Activated CD8-positive, alpha-beta T cell treated with anti-CD3 and anti-CD28 coated beads, Interleukin-2, amount 10 ng/mL, durations not matched to agents 7 days and 5 days (primary cell): ENCODE data around the gene KRTAP16-1. TPM values are rescaled to one million over a fixed set of nuclear protein-coding genes. Genes with fewer than 3 reads are reported as not detected.

Source experiments
- ATAC-seq: fragments of 150-1000 bp; cut with Tn5 transposase; one replicate; pipeline ENCODE4 v1.10.0; 2021; ENCODE audit warnings: moderate library complexity
- CTCF ChIA-PET: fragments of 350-600 bp; sonication (Branson Sonifier 250); formaldehyde crosslinking; loops from one replicate; lab custom pipeline; 2021; ENCODE audit warnings: antibody characterized with exemption; lab: Charles Lee
- POLR2A ChIA-PET: fragments of 350-600 bp; sonication (Branson Sonifier 250); formaldehyde crosslinking; loops from one replicate; lab custom pipeline; 2021; ENCODE audit warnings: antibody characterized with exemption; lab: Charles Lee
- DNase-seq: peaks from one replicate; pipeline ENCODE4 v3.0.0-alpha.2; 2020
- H3K27ac Mint-ChIP-seq: one replicate; pipeline ENCODE4 v1.8.0; 2021; ENCODE audit warnings: mild to moderate bottlenecking, mixed read lengths
- H3K27me3 Mint-ChIP-seq: one replicate; pipeline ENCODE4 v1.8.0; 2021; ENCODE audit warnings: low read depth, mixed read lengths
- H3K36me3 Mint-ChIP-seq: one replicate; pipeline ENCODE4 v1.8.0; 2021; ENCODE audit warnings: low read depth, mixed read lengths
- H3K4me1 Mint-ChIP-seq: one replicate; pipeline ENCODE4 v1.8.0; 2021; ENCODE audit warnings: low read depth, mixed read lengths
- H3K4me3 Mint-ChIP-seq: one replicate; pipeline ENCODE4 v1.8.0; 2021; ENCODE audit warnings: mild to moderate bottlenecking, mixed read lengths
- H3K9me3 Mint-ChIP-seq: one replicate; pipeline ENCODE4 v1.8.0; 2022; ENCODE audit warnings: mixed read lengths; ENCODE audit not compliant: insufficient read depth
- total RNA-seq, 2 experiments: library from RNA; stranded (reverse); gene quantifications; one replicate each; pipeline ENCODE4 v1.2.3, GENCODE V29; 2021

KRTAP16-1 gene
- total RNA-seq, 2 experiments from 2014 or later, result not detected

- H3K27ac Mint-ChIP-seq, result no peak overlapping the region
- POLR2A ChIA-PET, result no interaction called here
- no peaks in the 10 kb centered on the region for H3K36me3 Mint-ChIP-seq
- H3K9me3 Mint-ChIP-seq, result no peaks in the 10 kb centered on the region
- H3K27me3 Mint-ChIP-seq, result no peaks in the 10 kb centered on the region
- CTCF ChIA-PET, result interaction anchor here (0.7 to 1.2 kb wide), 3 partner anchors 11 to 75 kb away, joined by 3 to 4 read pairs (median 3); no protein-coding TSS in a partner anchor
- no peak for DNase-seq
- ATAC-seq, result no peak
- H3K4me3 Mint-ChIP-seq, result no peak overlapping the region
- H3K4me1 Mint-ChIP-seq, result peaks cover 9% of the 10 kb centered on the region
These were observed 19.1 kb upstream of the KRTAP16-1 start for GRCh38 chr17:41328207-41328606.

GRCh38 chr17:41327411-41328120 is 18.5 kb upstream of the KRTAP16-1 start:
- Mint-ChIP-seq H3K4me3 (no peak overlapping the region), H3K27ac (no peak overlapping the region), H3K36me3 (no peaks in the 10 kb centered on the region), H3K9me3 (no peaks in the 10 kb centered on the region), H3K27me3 (no peaks in the 10 kb centered on the region), H3K4me1 (peaks cover 9% of the 10 kb centered on the region)
- DNase-seq (no peak), ATAC-seq (no peak)
- ChIA-PET CTCF (interaction anchor here (1.2 kb wide), 1 partner anchor 13 kb away, joined by 3 read pairs; no protein-coding TSS in a partner anchor), POLR2A (no interaction called here)

DNA sequence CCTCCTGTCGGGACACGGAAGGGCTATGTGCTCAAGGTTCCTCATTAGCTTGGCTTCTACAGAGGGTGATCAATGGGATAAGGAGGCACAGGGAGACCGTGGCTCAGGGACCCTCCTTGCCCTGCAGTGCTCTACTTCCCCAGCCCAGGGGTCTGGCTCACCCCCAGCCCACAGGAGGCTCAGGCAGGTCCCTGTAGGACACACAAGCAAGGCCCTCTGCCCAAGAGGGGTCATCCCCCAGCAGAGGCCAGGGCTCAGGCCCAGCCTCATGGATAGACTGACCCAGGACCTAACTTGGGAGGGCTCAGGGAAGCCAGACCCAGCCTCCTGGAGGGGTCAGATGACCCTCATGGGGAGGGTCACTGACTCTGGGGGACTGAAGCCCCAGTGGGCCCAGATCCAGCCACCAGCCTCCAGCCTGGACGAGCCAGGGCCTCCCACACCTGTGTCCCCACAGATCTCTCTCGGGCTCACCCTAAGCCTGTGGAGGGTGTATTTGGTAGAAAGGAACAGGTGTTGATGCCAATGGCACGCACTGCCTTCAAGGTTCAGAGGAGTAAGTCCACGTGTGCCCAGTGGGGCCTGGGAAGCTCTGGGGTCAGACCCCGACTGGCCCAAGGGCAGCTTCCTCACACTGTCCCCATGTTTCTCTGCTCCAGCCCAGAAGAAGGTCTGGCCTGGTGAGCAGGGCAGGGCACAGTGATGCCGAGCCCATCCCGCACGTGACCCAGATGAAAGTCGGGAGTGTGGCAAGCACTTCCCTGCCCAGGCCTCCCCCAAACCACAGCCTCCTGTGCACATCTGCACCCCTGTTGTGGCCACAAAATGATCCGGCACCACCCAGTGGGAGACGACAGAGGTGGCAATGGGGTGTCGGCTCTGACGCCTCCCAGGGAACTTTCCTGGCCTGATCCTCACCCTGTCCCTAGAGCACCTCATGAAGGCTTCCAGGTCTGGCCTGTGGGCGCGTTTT is 17.4 kb upstream of the KRTAP16-1 start:
- no peak for DNase-seq
- H3K4me3 Mint-ChIP-seq, result no peak overlapping the region
- CTCF ChIA-PET, result no interaction called here

GRCh38 chr17:41325611-41326010 is 16.5 kb upstream of the KRTAP16-1 start:
- Mint-ChIP-seq H3K4me1 (peaks cover 9% of the 10 kb centered on the region), H3K4me3 (no peak overlapping the region), H3K9me3 (no peaks in the 10 kb centered on the region), H3K27me3 (no peaks in the 10 kb centered on the region), H3K27ac (no peak overlapping the region), H3K36me3 (no peaks in the 10 kb centered on the region)
- CTCF ChIA-PET, result no interaction called here
- POLR2A ChIA-PET, result no interaction called here
- DNase-seq (no peak), ATAC-seq (no peak)

More for the DNA sequence above, 17.4 kb upstream of the KRTAP16-1 start:
- POLR2A ChIA-PET, result no interaction called here
- ATAC-seq, result no peak
- Mint-ChIP-seq H3K36me3 (no peaks in the 10 kb centered on the region), H3K27me3 (no peaks in the 10 kb centered on the region), H3K9me3 (no peaks in the 10 kb centered on the region), H3K4me1 (peaks cover 9% of the 10 kb centered on the region), H3K27ac (no peak overlapping the region)

DNA sequence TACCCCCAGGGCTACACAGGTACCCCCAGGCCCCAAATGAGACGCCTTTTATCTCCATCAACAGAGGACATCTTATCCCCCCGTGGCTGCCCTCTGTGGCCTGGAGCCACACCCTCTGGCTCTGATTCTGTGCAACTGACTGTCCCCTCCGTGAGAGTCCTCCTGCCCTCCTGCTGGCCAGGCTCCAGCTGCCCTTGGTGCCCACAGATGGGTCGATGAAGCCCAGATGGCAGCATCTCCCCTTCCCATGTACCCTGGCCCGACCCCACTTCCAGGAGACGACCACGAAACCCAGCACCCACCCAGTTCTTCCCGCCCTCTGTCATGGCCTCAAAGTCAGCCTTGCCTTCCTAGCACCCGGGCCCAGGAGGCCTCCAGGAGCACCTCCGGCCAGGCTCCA is 16.0 kb upstream of the KRTAP16-1 start:
- no peak for ATAC-seq
- CTCF ChIA-PET, result no interaction called here

DNA sequence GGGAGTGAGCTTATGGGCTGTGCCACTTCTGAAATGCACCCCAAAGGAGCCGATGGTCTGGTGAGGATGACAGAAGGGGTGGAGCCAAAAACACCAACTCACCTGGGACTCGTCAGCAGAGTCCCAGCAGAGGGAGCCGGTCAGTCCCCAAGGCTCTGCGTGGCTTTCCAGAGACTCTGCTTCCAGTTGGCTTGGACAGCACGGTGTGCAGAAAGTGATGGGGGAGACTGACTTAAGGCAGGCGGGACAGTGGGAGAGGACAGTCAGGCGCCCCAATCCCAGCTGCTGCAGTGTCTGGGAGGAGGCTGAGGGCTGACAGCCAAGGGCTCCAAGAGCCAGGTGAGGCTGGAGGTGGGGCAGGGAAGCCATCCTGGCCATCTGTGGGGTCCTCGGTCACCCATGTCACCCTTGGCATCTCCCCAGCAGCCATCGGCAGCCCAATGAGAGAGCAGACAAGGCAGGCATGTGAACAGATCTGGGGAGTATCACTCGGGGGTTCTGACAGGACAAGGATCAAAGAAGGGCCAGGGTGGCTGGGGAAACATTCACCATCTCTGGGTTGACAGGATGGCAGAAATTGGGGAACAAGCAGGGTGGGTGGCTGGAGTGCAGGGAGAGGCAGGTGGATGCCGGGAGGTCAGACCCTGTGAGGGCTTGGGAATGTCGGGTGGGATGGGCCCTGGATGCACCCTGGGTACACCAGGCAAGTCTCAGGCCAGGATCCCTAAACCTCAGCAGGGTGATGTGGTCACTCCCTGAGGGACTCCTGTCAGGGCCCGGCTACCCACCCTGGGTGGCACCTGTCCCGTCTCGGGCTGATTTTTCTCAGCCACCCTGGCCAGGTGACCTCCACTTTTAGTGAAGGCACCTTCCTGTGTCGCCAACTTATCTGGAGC is 15.3 kb upstream of the KRTAP16-1 start:
- Mint-ChIP-seq H3K9me3 (peaks cover 4% of the 10 kb centered on the region), H3K27me3 (no peaks in the 10 kb centered on the region), H3K27ac (peak overlapping the region; percentile 57), H3K4me3 (no peak overlapping the region), H3K4me1 (peaks cover 9% of the 10 kb centered on the region), H3K36me3 (no peaks in the 10 kb centered on the region)
- ChIA-PET POLR2A (no interaction called here), CTCF (interaction anchor here (3.1 kb wide), 1 partner anchor 15 kb away, joined by 26 read pairs; no protein-coding TSS in a partner anchor)
- DNase-seq, result no peak
- peak; percentile 12 for ATAC-seq

More for the DNA sequence above, 16.0 kb upstream of the KRTAP16-1 start:
- no peak overlapping the region for H3K27ac Mint-ChIP-seq
- H3K27me3 Mint-ChIP-seq, result no peaks in the 10 kb centered on the region
- no peak overlapping the region for H3K4me3 Mint-ChIP-seq
- peaks cover 9% of the 10 kb centered on the region for H3K4me1 Mint-ChIP-seq
- H3K9me3 Mint-ChIP-seq, result no peaks in the 10 kb centered on the region
- H3K36me3 Mint-ChIP-seq, result no peaks in the 10 kb centered on the region
- POLR2A ChIA-PET, result no interaction called here
- DNase-seq, result no peak

DNA sequence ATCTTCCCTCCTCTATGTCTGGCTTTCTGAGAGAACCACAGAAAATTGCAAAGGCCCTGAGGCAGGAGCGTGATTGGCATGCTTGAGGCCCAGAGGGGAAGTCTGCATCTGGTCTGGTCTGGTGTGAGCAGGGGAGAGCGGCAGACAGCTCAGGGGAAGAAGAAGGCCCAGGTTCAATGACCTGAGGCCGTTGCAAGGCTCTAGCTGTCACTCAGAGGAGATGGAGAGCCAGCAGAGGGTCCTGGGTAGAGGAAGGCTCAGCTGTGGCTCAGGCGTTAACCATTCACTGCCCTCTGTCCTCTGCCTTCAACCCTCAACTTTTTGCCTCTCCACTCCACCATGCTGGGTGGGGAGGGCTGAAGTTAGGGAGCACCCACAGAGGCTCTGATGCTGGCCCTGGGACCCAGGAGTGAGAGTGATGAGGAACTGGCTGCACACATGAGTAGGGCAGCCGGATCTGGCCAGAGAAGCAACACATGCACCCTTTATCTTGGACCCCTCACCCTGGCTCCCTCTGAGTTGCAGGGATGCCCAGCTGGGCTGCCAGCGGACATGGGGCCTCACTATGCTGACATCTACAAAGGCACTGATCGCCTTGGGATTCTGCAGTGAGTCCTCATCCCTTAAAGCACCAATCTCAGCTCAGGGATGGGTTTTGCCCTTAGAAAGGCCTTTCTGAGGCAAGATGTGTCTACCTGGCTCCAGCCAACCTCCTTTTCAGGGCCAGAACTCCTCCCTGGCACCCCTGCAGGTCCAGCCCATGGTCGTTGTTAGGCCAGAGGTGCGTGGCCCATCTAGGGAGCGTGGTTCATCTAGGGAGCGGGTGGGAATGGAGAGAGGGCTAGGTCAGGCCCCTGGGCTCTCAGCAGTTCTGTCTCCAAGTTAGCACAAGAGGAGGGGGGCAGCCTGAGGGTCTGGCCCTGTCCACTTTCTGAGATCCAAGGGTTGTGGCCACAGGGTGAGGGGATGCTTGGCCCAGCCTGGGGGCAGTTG is 14.1 kb upstream of the KRTAP16-1 start:
- DNase-seq (no peak), ATAC-seq (no peak)
- H3K36me3 Mint-ChIP-seq, result no peaks in the 10 kb centered on the region
- ChIA-PET CTCF (interaction anchor here (0.7 to 3.1 kb wide), 36 partner anchors 10 to 708 kb away, joined by 3 to 26 read pairs (median 4); partner anchors contain the start of genes KRT33B, KRT39, KRTAP16-1 and KRTAP29-1), POLR2A (no interaction called here)
- H3K4me3 Mint-ChIP-seq, result no peak overlapping the region
- no peak overlapping the region for H3K27ac Mint-ChIP-seq
- no peaks in the 10 kb centered on the region for H3K27me3 Mint-ChIP-seq
- H3K9me3 Mint-ChIP-seq, result peaks cover 6% of the 10 kb centered on the region
- H3K4me1 Mint-ChIP-seq, result peaks cover 9% of the 10 kb centered on the region

GRCh38 chr17:41322094-41322902 is 13.2 kb upstream of the KRTAP16-1 start:
- DNase-seq, result no peak
- H3K36me3 Mint-ChIP-seq, result no peaks in the 10 kb centered on the region
- CTCF ChIA-PET, result interaction anchor here (0.7 to 3.1 kb wide), 39 partner anchors 9 to 707 kb away, joined by 3 to 26 read pairs (median 4); partner anchors contain the start of genes KRT33B, KRT39, KRTAP16-1 and KRTAP29-1
- no peaks in the 10 kb centered on the region for H3K27me3 Mint-ChIP-seq
- POLR2A ChIA-PET, result no interaction called here
- H3K27ac Mint-ChIP-seq, result no peak overlapping the region
- H3K4me1 Mint-ChIP-seq, result peaks cover 9% of the 10 kb centered on the region
- ATAC-seq, result peak; percentile 73
- peaks cover 6% of the 10 kb centered on the region for H3K9me3 Mint-ChIP-seq
- no peak overlapping the region for H3K4me3 Mint-ChIP-seq

- no peak for DNase-seq
- CTCF ChIA-PET, result interaction anchor here (1.4 kb wide), 1 partner anchor 231 kb away, joined by 3 read pairs; no protein-coding TSS in a partner anchor
- Mint-ChIP-seq H3K4me3 (no peak overlapping the region), H3K36me3 (no peaks in the 10 kb centered on the region), H3K4me1 (no peaks in the 10 kb centered on the region), H3K9me3 (peaks cover 6% of the 10 kb centered on the region), H3K27me3 (peaks cover 2% of the 10 kb centered on the region), H3K27ac (no peak overlapping the region)
- POLR2A ChIA-PET, result no interaction called here
- ATAC-seq, result no peak
These were observed 9.1 kb upstream of the KRTAP16-1 start for GRCh38 chr17:41318231-41318630.
